ENCODE results near the gene WDR37. TPM values are rescaled to one million over a fixed set of nuclear protein-coding genes. Genes with fewer than 3 reads are reported as not detected.

Gene WDR37
- polyA plus RNA-seq, 3 donors, result 7.1 to 33.6 (median 8.6) TPM

DNA sequence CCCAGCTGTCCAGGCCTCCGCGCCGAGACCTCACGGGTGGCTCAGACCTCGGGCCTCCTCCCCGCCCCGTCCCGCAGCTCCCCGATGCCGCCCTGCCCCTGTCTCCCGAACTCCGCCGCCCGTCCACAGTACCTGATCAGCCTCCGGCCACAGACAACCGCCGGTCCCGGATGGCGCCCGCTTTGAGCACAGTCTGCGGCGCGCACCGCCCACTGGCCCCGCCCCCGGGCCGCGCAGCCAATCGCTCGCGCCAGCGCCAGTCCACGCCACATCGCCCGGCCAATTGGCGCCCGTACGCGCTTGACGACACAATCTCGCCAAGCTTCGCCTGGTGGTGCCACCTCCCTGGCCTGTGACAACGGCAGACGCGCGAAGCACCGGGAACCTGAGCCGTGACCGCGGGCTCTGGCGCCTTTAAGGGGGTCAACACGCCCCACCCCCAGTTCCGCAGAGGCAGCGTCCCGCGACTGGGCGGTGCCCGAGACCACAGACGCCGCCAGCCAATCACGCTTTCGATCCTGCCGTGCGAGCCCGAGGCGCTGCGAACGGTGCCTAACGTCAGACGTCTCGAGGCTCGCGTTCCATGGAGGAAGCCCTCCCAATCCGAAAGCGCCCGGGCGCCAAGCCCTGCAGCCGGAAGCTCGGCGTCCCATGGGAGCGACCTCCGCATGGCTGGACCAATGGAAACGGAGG lies 7.3 kb upstream of the WDR37 start, which contains the start of gene IDI1:
IDI1 (minus strand) TSS at position 388 of the 693 bp plus-strand sequence; CDS start at position 272, 116 bp downstream.
- peak within 1 kb of the TSS; percentile 77 to 94 (median 87) for H3K4me3 ChIP-seq (replicated peaks in 1 of 3; ENCODE audit: low read depth in 2 of 3, low read length in 3 of 3)
- intact Hi-C loops (cut with micrococcal nuclease), result loop anchor here in 1 of 2 donors (1.0 kb wide), 1 partner anchor 8 kb away; no protein-coding TSS in a partner anchor
- H3K36me3 Mint-ChIP-seq, result peaks cover 22 to 30% of the 10 kb centered on the region in 2 donors
- H3K4me3 Mint-ChIP-seq, result peak within 1 kb of the TSS; percentile 91 to 94
- no peaks in the 10 kb centered on the region for H3K27me3 Mint-ChIP-seq (ENCODE audit: low read depth in 3 of 3)
- no peaks in the 10 kb centered on the region for H3K27me3 ChIP-seq (ENCODE audit: control insufficient read depth in 2 of 2, insufficient read depth in 2 of 2, low read length in 2 of 2)
- under 1% methylated on average over 80 of the region's 83 CpGs for WGBS (ENCODE audit: insufficient coverage)
- H3K79me2 ChIP-seq (ENCODE audit: insufficient read depth, low read length), result peaks cover 84% of the 10 kb centered on the region
- H3K9ac ChIP-seq (ENCODE audit: insufficient read depth, low read length, poor library complexity, severe bottlenecking), result peak within 1 kb of the TSS; percentile 94
- H4K20me1 ChIP-seq (ENCODE audit: insufficient read depth, low read length), result peaks cover 50% of the 10 kb centered on the region
- peaks cover 54% of the 10 kb centered on the region for H3K4me1 Mint-ChIP-seq
- H3K27ac ChIP-seq (ENCODE audit: low read depth in 1 of 2, low read length in 2 of 2), result peak within 1 kb of the TSS; percentile 98 to 100
- no peaks in the 10 kb centered on the region for H3K9me3 Mint-ChIP-seq
- peak within 1 kb of the TSS; percentile 98 to 100 (median 99) for H3K27ac Mint-ChIP-seq
- DNase-seq, result peak; percentile 96 to 98 (median 96)
- peaks cover 37 to 62% of the 10 kb centered on the region in 2 donors for H3K4me1 ChIP-seq (ENCODE audit: control insufficient read depth in 1 of 2, insufficient read depth in 2 of 2, low read length in 2 of 2)
- TF ChIP-seq, protein P1, sequence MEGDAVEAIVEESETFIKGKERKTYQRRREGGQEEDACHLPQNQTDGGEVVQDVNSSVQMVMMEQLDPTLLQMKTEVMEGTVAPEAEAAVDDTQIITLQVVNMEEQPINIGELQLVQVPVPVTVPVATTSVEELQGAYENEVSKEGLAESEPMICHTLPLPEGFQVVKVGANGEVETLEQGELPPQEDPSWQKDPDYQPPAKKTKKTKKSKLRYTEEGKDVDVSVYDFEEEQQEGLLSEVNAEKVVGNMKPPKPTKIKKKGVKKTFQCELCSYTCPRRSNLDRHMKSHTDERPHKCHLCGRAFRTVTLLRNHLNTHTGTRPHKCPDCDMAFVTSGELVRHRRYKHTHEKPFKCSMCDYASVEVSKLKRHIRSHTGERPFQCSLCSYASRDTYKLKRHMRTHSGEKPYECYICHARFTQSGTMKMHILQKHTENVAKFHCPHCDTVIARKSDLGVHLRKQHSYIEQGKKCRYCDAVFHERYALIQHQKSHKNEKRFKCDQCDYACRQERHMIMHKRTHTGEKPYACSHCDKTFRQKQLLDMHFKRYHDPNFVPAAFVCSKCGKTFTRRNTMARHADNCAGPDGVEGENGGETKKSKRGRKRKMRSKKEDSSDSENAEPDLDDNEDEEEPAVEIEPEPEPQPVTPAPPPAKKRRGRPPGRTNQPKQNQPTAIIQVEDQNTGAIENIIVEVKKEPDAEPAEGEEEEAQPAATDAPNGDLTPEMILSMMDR (IDR thresholded peaks at IDR 0.05), result no peak
- peak within 1 kb of the TSS; percentile 87 for H3K4me2 ChIP-seq (replicated peaks; ENCODE audit: extremely low read depth, low read length, poor library complexity, severe bottlenecking)
- H3K9me3 ChIP-seq (replicated peaks in 1 of 2; ENCODE audit: control insufficient read depth in 1 of 2, insufficient read depth in 1 of 2, low read length in 2 of 2), result no peaks in the 10 kb centered on the region
- peak within 1 kb of the TSS; percentile 55 for H2AFZ ChIP-seq (ENCODE audit: insufficient read depth, low read depth, low read length, poor library complexity, severe bottlenecking)
- peaks cover 10 to 35% of the 10 kb centered on the region in 2 donors for H3K36me3 ChIP-seq (replicated peaks in 1 of 2; ENCODE audit: control insufficient read depth in 1 of 2, insufficient read depth in 2 of 2, low read length in 2 of 2)

- peaks cover 10 to 41% of the 10 kb centered on the region in 2 donors for H3K36me3 ChIP-seq (replicated peaks in 1 of 2; ENCODE audit: control insufficient read depth in 1 of 2, insufficient read depth in 2 of 2, low read length in 2 of 2)
- peak overlapping the region; percentile 51 for H2AFZ ChIP-seq (ENCODE audit: insufficient read depth, low read depth, low read length, poor library complexity, severe bottlenecking)
- H3K79me2 ChIP-seq (ENCODE audit: insufficient read depth, low read length), result peaks cover 85% of the 10 kb centered on the region
- no peak for DNase-seq
- H3K4me2 ChIP-seq (replicated peaks; ENCODE audit: extremely low read depth, low read length, poor library complexity, severe bottlenecking), result peak overlapping the region; percentile 87
- H3K4me1 ChIP-seq (ENCODE audit: control insufficient read depth in 1 of 2, insufficient read depth in 2 of 2, low read length in 2 of 2), result peaks cover 33 to 62% of the 10 kb centered on the region in 2 donors
- H3K27ac ChIP-seq (ENCODE audit: low read depth in 1 of 2, low read length in 2 of 2), result peak overlapping the region; percentile 98 to 100
- peak overlapping the region; percentile 77 to 94 (median 87) for H3K4me3 ChIP-seq (replicated peaks in 1 of 3; ENCODE audit: low read depth in 2 of 3, low read length in 3 of 3)
- H4K20me1 ChIP-seq (ENCODE audit: insufficient read depth, low read length), result peaks cover 56% of the 10 kb centered on the region
- under 1% methylated on average over 29 of the region's 34 CpGs for WGBS (ENCODE audit: insufficient coverage)
- H3K9me3 ChIP-seq (replicated peaks in 1 of 2; ENCODE audit: control insufficient read depth in 1 of 2, insufficient read depth in 1 of 2, low read length in 2 of 2), result no peaks in the 10 kb centered on the region
- Mint-ChIP-seq H3K4me1 (peaks cover 53% of the 10 kb centered on the region), H3K27me3 (ENCODE audit: low read depth in 3 of 3) (no peaks in the 10 kb centered on the region), H3K9me3 (no peaks in the 10 kb centered on the region), H3K27ac (peak overlapping the region; percentile 98 to 100 (median 99)), H3K36me3 (peaks cover 25 to 32% of the 10 kb centered on the region in 2 donors), H3K4me3 (peak overlapping the region; percentile 91 to 94)
- no peaks in the 10 kb centered on the region for H3K27me3 ChIP-seq (ENCODE audit: control insufficient read depth in 2 of 2, insufficient read depth in 2 of 2, low read length in 2 of 2)
- TF ChIP-seq, protein P1 (IDR thresholded peaks at IDR 0.05), result no peak
- peak overlapping the region; percentile 94 for H3K9ac ChIP-seq (ENCODE audit: insufficient read depth, low read length, poor library complexity, severe bottlenecking)
- intact Hi-C loops (cut with micrococcal nuclease), result loop anchor here in 1 of 2 donors (1.0 kb wide), 1 partner anchor 8 kb away; no protein-coding TSS in a partner anchor
These were observed 6.7 kb upstream of the WDR37 start for GRCh38 chr10:1049425-1049958.
